CD14-positive monocyte (primary cell): ENCODE measurements around the gene RSPO3. TPM values are rescaled to one million over a fixed set of nuclear protein-coding genes. Genes with fewer than 3 reads are reported as not detected.

Source experiments
- DNase-seq, 3 donors: peaks; one replicate each; pipeline ENCODE4 v3.0.0-alpha.2; 2011 to 2022
- H2AFZ ChIP-seq: 2 replicates; pipeline ENCODE4 v1.6.0; 2012; ENCODE audit warnings: mild to moderate bottlenecking, low read depth, low read length, inconsistent platforms; ENCODE audit not compliant: insufficient read depth, poor library complexity, severe bottlenecking
- H3K27ac ChIP-seq, 2 donors: 1 replicate in 1 of 2; 2 replicates in 1 of 2; pipeline ENCODE4 v1.5.1; 2012 to 2013; ENCODE audit warnings: low read length in 2 of 2, control low read depth in 1 of 2, inconsistent platforms in 1 of 2, low read depth in 1 of 2, mild to moderate bottlenecking in 1 of 2
- H3K27me3 ChIP-seq, 2 donors: one replicate each; pipeline versions ENCODE4 v1.6.0 to v1.6.1; 2011 to 2013; ENCODE audit warnings: low read length in 2 of 2; ENCODE audit not compliant: control insufficient read depth in 2 of 2, insufficient read depth in 2 of 2
- H3K36me3 ChIP-seq, 2 donors: replicated peaks in 1 of 2; 1 replicate in 1 of 2; 2 replicates in 1 of 2; pipeline versions ENCODE4 v1.5.1 to v1.6.1; 2012 to 2013; ENCODE audit warnings: low read length in 2 of 2, control low read depth in 1 of 2, inconsistent platforms in 1 of 2, mild to moderate bottlenecking in 1 of 2; ENCODE audit not compliant: insufficient read depth in 2 of 2, control insufficient read depth in 1 of 2
- H3K4me1 ChIP-seq, 2 donors: 1 replicate in 1 of 2; 2 replicates in 1 of 2; pipeline versions ENCODE4 v1.5.1 to v1.6.1; 2012 to 2013; ENCODE audit warnings: low read length in 2 of 2, control low read depth in 1 of 2, inconsistent platforms in 1 of 2, mild to moderate bottlenecking in 1 of 2, moderate library complexity in 1 of 2; ENCODE audit not compliant: insufficient read depth in 2 of 2, control insufficient read depth in 1 of 2
- H3K4me2 ChIP-seq: replicated peaks from 2 replicates; pipeline ENCODE3; 2012; ENCODE audit warnings: low read length, moderate library complexity, mild to moderate bottlenecking; ENCODE audit not compliant: poor library complexity, severe bottlenecking; ENCODE audit errors: extremely low read depth
- H3K4me3 ChIP-seq, 3 experiments: fragments of 200-600 bp in 1 of 3; sonication (generic) in 1 of 3; replicated peaks in 1 of 3; 1 replicate in 2 of 3; 2 replicates in 1 of 3; pipeline ENCODE4 v1.5.1; 2011 to 2013; ENCODE audit warnings: low read length in 3 of 3, mild to moderate bottlenecking in 3 of 3, control low read depth in 2 of 3, low read depth in 2 of 3, inconsistent platforms in 1 of 3, moderate library complexity in 1 of 3
- H3K79me2 ChIP-seq: 2 replicates; pipeline ENCODE4 v1.6.0; 2012; ENCODE audit warnings: mild to moderate bottlenecking, control low read depth, inconsistent platforms, low read length, moderate library complexity; ENCODE audit not compliant: insufficient read depth
- H3K9ac ChIP-seq: 2 replicates; pipeline ENCODE4 v1.6.0; 2017; ENCODE audit warnings: low read length, mild to moderate bottlenecking; ENCODE audit not compliant: insufficient read depth, poor library complexity, severe bottlenecking
- H3K9me3 ChIP-seq, 2 donors: replicated peaks in 1 of 2; 1 replicate in 1 of 2; 2 replicates in 1 of 2; pipeline versions ENCODE4 v1.5.1 to v1.6.1; 2012 to 2013; ENCODE audit warnings: low read length in 2 of 2, control low read depth in 1 of 2; ENCODE audit not compliant: control insufficient read depth in 1 of 2, insufficient read depth in 1 of 2
- H4K20me1 ChIP-seq: 2 replicates; pipeline ENCODE4 v1.6.0; 2012; ENCODE audit warnings: mild to moderate bottlenecking, low read length, control low read depth, moderate library complexity; ENCODE audit not compliant: insufficient read depth
- H3K27ac Mint-ChIP-seq, 7 donors: one replicate each; pipeline ENCODE4 v1.8.0; 2020; ENCODE audit warnings: mild to moderate bottlenecking in 7 of 7, mixed read lengths in 7 of 7, moderate library complexity in 6 of 7, inconsistent platforms in 2 of 7
- H3K27me3 Mint-ChIP-seq, 3 donors: one replicate each; pipeline ENCODE4 v1.8.0; 2021 to 2022; ENCODE audit warnings: low read depth in 3 of 3, mild to moderate bottlenecking in 3 of 3, mixed read lengths in 3 of 3, moderate library complexity in 3 of 3, inconsistent platforms in 1 of 3
- H3K36me3 Mint-ChIP-seq, 2 donors: one replicate each; pipeline ENCODE4 v1.8.0; 2020; ENCODE audit warnings: mixed read lengths in 2 of 2, inconsistent platforms in 1 of 2, mild to moderate bottlenecking in 1 of 2
- H3K4me1 Mint-ChIP-seq: one replicate; pipeline ENCODE4 v1.8.0; 2020; ENCODE audit warnings: mild to moderate bottlenecking, mixed read lengths
- H3K4me3 Mint-ChIP-seq, 2 donors: one replicate each; pipeline ENCODE4 v1.8.0; 2020; ENCODE audit warnings: mild to moderate bottlenecking in 2 of 2, mixed read lengths in 2 of 2, moderate library complexity in 1 of 2
- H3K9me3 Mint-ChIP-seq, 7 donors: one replicate each; pipeline ENCODE4 v1.8.0; 2020 to 2022; ENCODE audit warnings: mixed read lengths in 7 of 7, mild to moderate bottlenecking in 6 of 7, moderate library complexity in 6 of 7, inconsistent platforms in 2 of 7
- WGBS: methylation state at CpG from one replicate; pipeline ENCODE4 v1.1.5; 2013; ENCODE audit warnings: missing lambda C conversion rate; ENCODE audit not compliant: insufficient coverage; 5-methylcytosine and 5-hydroxymethylcytosine counted together
- intact Hi-C, 2 donors: fragments of 100-400 bp; cut with micrococcal nuclease; formaldehyde crosslinking; loops; one replicate each; pipeline versions ENCODE4 v1.15.0 to v1.15.1; 2023
- polyA plus RNA-seq, 3 donors: library from polyadenylated mRNA; depleted of rRNA in 1 of 3; unstranded in 2 of 3; stranded (reverse) in 1 of 3; fragments of 300-500 nt in 2 of 3; fragments of >200 nt in 1 of 3; fragmentation: Illumina TruSeq in 2 of 3; gene quantifications; 1 replicate in 2 of 3; 2 replicates in 1 of 3; pipeline ENCODE4 v1.2.3, GENCODE V29; 2012 to 2021
- TF ChIP-seq, protein P1 (sequence below): fragments of 200-600 bp; IDR thresholded peaks from one replicate; pipeline ENCODE4 v1.8.0; 2022; ENCODE audit warnings: antibody characterized with exemption, mild to moderate bottlenecking

Gene RSPO3
- polyA plus RNA-seq, 3 donors: not detected

DNA sequence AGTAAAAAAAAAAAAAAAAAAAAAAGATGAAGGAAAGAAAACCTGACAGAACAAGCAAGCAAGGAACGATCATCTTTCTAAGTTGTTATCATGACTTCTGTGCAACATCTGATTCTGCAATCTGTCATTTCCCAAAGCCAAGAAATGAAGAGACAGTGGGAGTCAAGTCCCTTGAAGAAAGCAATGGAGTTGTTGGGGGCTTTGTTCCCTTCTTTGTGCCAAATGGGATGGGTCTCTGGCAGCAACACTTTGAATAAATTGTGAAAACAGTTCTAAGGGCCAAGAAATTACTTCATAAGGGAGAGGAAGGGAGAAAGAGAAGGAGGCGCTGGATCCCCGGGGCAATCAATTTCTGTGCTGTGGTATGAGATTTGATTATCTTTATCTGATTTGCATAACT lies 33.3 kb upstream of the RSPO3 start:
- H3K27ac Mint-ChIP-seq: no peak overlapping the region
- H3K36me3 ChIP-seq: no peaks in the 10 kb centered on the region
- no peak overlapping the region for H3K4me3 ChIP-seq
- H4K20me1 ChIP-seq: no peaks in the 10 kb centered on the region
- H3K4me1 Mint-ChIP-seq: peaks cover 4% of the 10 kb centered on the region
- H2AFZ ChIP-seq: no peak overlapping the region
- H3K9me3 Mint-ChIP-seq: peaks cover 0 to 2% (median 0%) of the 10 kb centered on the region in 7 donors
- no peaks in the 10 kb centered on the region for H3K4me1 ChIP-seq
- no peaks in the 10 kb centered on the region for H3K79me2 ChIP-seq
- no peak overlapping the region for H3K9ac ChIP-seq
- no peak overlapping the region for H3K4me3 Mint-ChIP-seq
- no peak overlapping the region for H3K4me2 ChIP-seq
- H3K36me3 Mint-ChIP-seq: no peaks in the 10 kb centered on the region
- no peaks in the 10 kb centered on the region for H3K27me3 ChIP-seq
- H3K27me3 Mint-ChIP-seq: peaks cover 0 to 3% (median 1%) of the 10 kb centered on the region in 3 donors
- intact Hi-C loops: no loop called here
- TF ChIP-seq, protein P1, sequence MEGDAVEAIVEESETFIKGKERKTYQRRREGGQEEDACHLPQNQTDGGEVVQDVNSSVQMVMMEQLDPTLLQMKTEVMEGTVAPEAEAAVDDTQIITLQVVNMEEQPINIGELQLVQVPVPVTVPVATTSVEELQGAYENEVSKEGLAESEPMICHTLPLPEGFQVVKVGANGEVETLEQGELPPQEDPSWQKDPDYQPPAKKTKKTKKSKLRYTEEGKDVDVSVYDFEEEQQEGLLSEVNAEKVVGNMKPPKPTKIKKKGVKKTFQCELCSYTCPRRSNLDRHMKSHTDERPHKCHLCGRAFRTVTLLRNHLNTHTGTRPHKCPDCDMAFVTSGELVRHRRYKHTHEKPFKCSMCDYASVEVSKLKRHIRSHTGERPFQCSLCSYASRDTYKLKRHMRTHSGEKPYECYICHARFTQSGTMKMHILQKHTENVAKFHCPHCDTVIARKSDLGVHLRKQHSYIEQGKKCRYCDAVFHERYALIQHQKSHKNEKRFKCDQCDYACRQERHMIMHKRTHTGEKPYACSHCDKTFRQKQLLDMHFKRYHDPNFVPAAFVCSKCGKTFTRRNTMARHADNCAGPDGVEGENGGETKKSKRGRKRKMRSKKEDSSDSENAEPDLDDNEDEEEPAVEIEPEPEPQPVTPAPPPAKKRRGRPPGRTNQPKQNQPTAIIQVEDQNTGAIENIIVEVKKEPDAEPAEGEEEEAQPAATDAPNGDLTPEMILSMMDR: no peak
- DNase-seq: no peak
- H3K9me3 ChIP-seq: no peaks in the 10 kb centered on the region
- no peak overlapping the region for H3K27ac ChIP-seq
- WGBS: no CpG with 5 or more reads among the region's 3 CpGs

DNA sequence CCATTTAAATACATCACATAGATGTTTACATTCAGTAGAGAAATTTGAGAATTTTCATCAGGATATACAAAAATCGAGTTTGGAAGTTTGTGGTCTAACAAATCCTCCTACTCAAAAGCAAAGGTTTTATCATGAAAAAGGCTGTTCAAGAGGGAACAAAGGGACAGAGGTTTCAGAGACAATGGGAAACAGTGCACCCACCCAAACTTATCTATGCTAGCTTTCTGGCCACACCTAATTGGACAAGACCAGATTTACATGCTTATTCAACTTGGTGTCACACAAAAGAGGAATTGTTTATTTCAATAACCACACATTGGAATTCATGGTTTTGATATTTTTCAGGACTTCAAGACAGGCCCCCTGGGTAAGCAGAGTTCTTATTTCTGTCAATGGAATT lies 28.4 kb upstream of the RSPO3 start:
- H3K36me3 ChIP-seq: no peaks in the 10 kb centered on the region
- no peak overlapping the region for H3K4me3 ChIP-seq
- no peak overlapping the region for H3K27ac ChIP-seq
- no peaks in the 10 kb centered on the region for H3K79me2 ChIP-seq
- Mint-ChIP-seq H3K4me3 (no peak overlapping the region), H3K4me1 (peaks cover 4% of the 10 kb centered on the region), H3K36me3 (no peaks in the 10 kb centered on the region), H3K9me3 (peaks cover 0 to 2% (median 0%) of the 10 kb centered on the region in 7 donors), H3K27ac (no peak overlapping the region), H3K27me3 (peaks cover 3 to 9% (median 3%) of the 10 kb centered on the region in 3 donors)
- intact Hi-C loops: no loop called here
- no CpG with 5 or more reads among the region's 1 CpG for WGBS
- H3K9me3 ChIP-seq: no peaks in the 10 kb centered on the region
- H3K4me2 ChIP-seq: no peak overlapping the region
- H2AFZ ChIP-seq: no peak overlapping the region
- no peaks in the 10 kb centered on the region for H4K20me1 ChIP-seq
- no peaks in the 10 kb centered on the region for H3K4me1 ChIP-seq
- TF ChIP-seq, protein P1: no peak
- DNase-seq: no peak
- peaks cover 5 to 6% of the 10 kb centered on the region in 2 donors for H3K27me3 ChIP-seq
- no peak overlapping the region for H3K9ac ChIP-seq
